ENCODE data around the gene FOXP1. TPM values are rescaled to one million over a fixed set of nuclear protein-coding genes. Genes with fewer than 3 reads are reported as not detected.

FOXP1 gene
- total and polyA plus RNA-seq, 4 donors: 4.9 to 35.4 (median 32.0) TPM

GRCh38 chr3:71444028-71444860, 139.3 kb downstream of the FOXP1 start:
- Histone ChIP-seq H3K9me3 (ENCODE audit: control insufficient read depth in 4 of 4, low read length in 3 of 4) (no peaks in the 10 kb centered on the region), H3K9ac (ENCODE audit: low read depth in 1 of 2, low read length in 2 of 2) (no peak overlapping the region), H3K36me3 (ENCODE audit: control insufficient read depth in 4 of 4, insufficient read depth in 3 of 4, low read depth in 1 of 4, low read length in 3 of 4) (no peaks in the 10 kb centered on the region), H3K4me3 (ENCODE audit: low read depth in 1 of 3, low read length in 3 of 3) (no peak overlapping the region), H3K27ac (ENCODE audit: low read depth in 1 of 2, low read length in 2 of 2) (peak overlapping the region; percentile 26 to 65), H3K27me3 (ENCODE audit: control insufficient read depth in 4 of 4, insufficient read depth in 4 of 4, low read length in 3 of 4) (no peaks in the 10 kb centered on the region), H3K4me1 (ENCODE audit: control insufficient read depth in 4 of 4, insufficient read depth in 4 of 4, low read length in 3 of 4) (peaks cover 0 to 16% (median 0%) of the 10 kb centered on the region in 4 donors)
- TF ChIP-seq FOXA2 (IDR thresholded peaks at IDR 0.05): no peak
- TF ChIP-seq YY1 (IDR thresholded peaks at IDR 0.05): no peak
- no peak for TF ChIP-seq RXRA (IDR thresholded peaks at IDR 0.05)
- no peak for TF ChIP-seq ATF3 (IDR thresholded peaks at IDR 0.05)
- no peak for TF ChIP-seq NR2F2 (IDR thresholded peaks at IDR 0.05)
- no peak for TF ChIP-seq MAX (IDR thresholded peaks at IDR 0.05)
- TF ChIP-seq FOXA1 (IDR thresholded peaks at IDR 0.05): no peak
- TF ChIP-seq RAD21 (IDR thresholded peaks at IDR 0.05): no peak
- no peak for TF ChIP-seq REST (IDR thresholded peaks at IDR 0.05)
- TF ChIP-seq EGR1 (IDR thresholded peaks at IDR 0.05; ENCODE audit: low read depth in 2 of 2): no peak
- 77% methylated on average over 17 of the region's 17 CpGs for WGBS
- DNase-seq (ENCODE audit: low spot score): no peak

- WGBS: 96% methylated on average over 8 of the region's 8 CpGs
- Histone ChIP-seq H3K9ac (ENCODE audit: low read depth in 1 of 2, low read length in 2 of 2) (peak overlapping the region in 1 of 2 donors; percentile 32), H3K4me1 (ENCODE audit: control insufficient read depth in 4 of 4, insufficient read depth in 4 of 4, low read length in 3 of 4) (peaks cover 0 to 16% (median 0%) of the 10 kb centered on the region in 4 donors), H3K36me3 (ENCODE audit: control insufficient read depth in 4 of 4, insufficient read depth in 3 of 4, low read depth in 1 of 4, low read length in 3 of 4) (no peaks in the 10 kb centered on the region), H3K4me3 (ENCODE audit: low read depth in 1 of 3, low read length in 3 of 3) (no peak overlapping the region), H3K27ac (ENCODE audit: low read depth in 1 of 2, low read length in 2 of 2) (peak overlapping the region; percentile 13 to 65), H3K9me3 (ENCODE audit: control insufficient read depth in 4 of 4, low read length in 3 of 4) (no peaks in the 10 kb centered on the region), H3K27me3 (ENCODE audit: control insufficient read depth in 4 of 4, insufficient read depth in 4 of 4, low read length in 3 of 4) (no peaks in the 10 kb centered on the region)
- TF ChIP-seq EGR1 (IDR thresholded peaks at IDR 0.05; ENCODE audit: low read depth in 2 of 2) (no peak), NR2F2 (IDR thresholded peaks at IDR 0.05) (no peak), JUND (IDR thresholded peaks at IDR 0.05) (no peak), ATF3 (IDR thresholded peaks at IDR 0.05) (no peak), YY1 (IDR thresholded peaks at IDR 0.05) (no peak), ZBTB33 (IDR thresholded peaks at IDR 0.05) (no peak), RAD21 (IDR thresholded peaks at IDR 0.05) (no peak), FOXA1 (IDR thresholded peaks at IDR 0.05) (no peak), CTCF (IDR thresholded peaks at IDR 0.05; ENCODE audit: low read depth, low read length, missing input control) (no peak), RXRA (IDR thresholded peaks at IDR 0.05) (no peak), HNF4A (conservative IDR thresholded peaks at IDR 0.05) (no peak), HNF4G (IDR thresholded peaks at IDR 0.05) (no peak), TAF1 (conservative IDR thresholded peaks at IDR 0.05) (no peak), GABPA (IDR thresholded peaks at IDR 0.05 in 1 of 2, conservative IDR thresholded peaks at IDR 0.05 in 1 of 2) (no peak), FOXA2 (IDR thresholded peaks at IDR 0.05) (no peak), SP1 (IDR thresholded peaks at IDR 0.05) (no peak), MAX (IDR thresholded peaks at IDR 0.05) (no peak), REST (IDR thresholded peaks at IDR 0.05) (no peak)
- DNase-seq (ENCODE audit: low spot score): no peak
Observed at GRCh38 chr3:71443332-71443731, 140.2 kb downstream of the FOXP1 start.
